ENCODE measurements around the gene GRB14. TPM values are rescaled to one million over a fixed set of nuclear protein-coding genes. Genes with fewer than 3 reads are reported as not detected.

Gene GRB14
- 10 to 100 TPM; 22.7 to 27.5 TPM for total RNA-seq

- intact Hi-C loops (cut with DNase I): no loop called here
- Histone ChIP-seq H3K9me3 (no peaks in the 10 kb centered on the region), H3K36me3 (replicated peaks in 1 of 2; ENCODE audit: insufficient read depth in 1 of 2, low read depth in 2 of 2) (no peaks in the 10 kb centered on the region), H3K27ac (peak within 1 kb of the TSS; percentile 70 to 95 (median 82)), H3K4me3 (peak within 1 kb of the TSS; percentile 49 to 92), H3K27me3 (no peaks in the 10 kb centered on the region), H3K4me1 (peaks cover 4% of the 10 kb centered on the region)
- 1 to 4% methylated on average over 6 to 67 of the region's 96 CpGs for WGBS, 2 donors
- DNase-seq (peak; percentile 76 to 89 (median 85)), ATAC-seq (peak; percentile 88)
- peak; percentile 39 to 69 (median 60) for TF ChIP-seq POLR2A (IDR thresholded peaks at IDR 0.05)
- peak in 5 of 7 experiments; percentile 11 to 59 (median 46) for TF ChIP-seq CTCF (IDR thresholded peaks at IDR 0.05)
Observed at GRCh38 chr2:164620873-164621763, at the start of gene GRB14. Gene GRB14, minus strand, starts transcription at chr2:164621482. Its CDS starts 173 bp downstream, at chr2:164621309.

GRCh38 chr2:164669291-164669690 is 48.0 kb upstream of the GRB14 start:
- no peak for DNase-seq
- Histone ChIP-seq H3K27ac (no peak overlapping the region), H3K4me1 (no peaks in the 10 kb centered on the region), H3K9me3 (no peaks in the 10 kb centered on the region), H3K4me3 (no peak overlapping the region), H3K36me3 (replicated peaks in 1 of 2; ENCODE audit: insufficient read depth in 1 of 2, low read depth in 2 of 2) (no peaks in the 10 kb centered on the region), H3K27me3 (no peaks in the 10 kb centered on the region)
- intact Hi-C loops (cut with DNase I): no loop called here
- TF ChIP-seq CTCF (IDR thresholded peaks at IDR 0.05) (no peak), POLR2A (IDR thresholded peaks at IDR 0.05) (no peak)
- ATAC-seq: no peak

- Histone ChIP-seq H3K4me1 (no peaks in the 10 kb centered on the region), H3K36me3 (replicated peaks in 1 of 2; ENCODE audit: insufficient read depth in 1 of 2, low read depth in 2 of 2) (no peaks in the 10 kb centered on the region), H3K4me3 (no peak overlapping the region), H3K9me3 (no peaks in the 10 kb centered on the region), H3K27ac (no peak overlapping the region), H3K27me3 (no peaks in the 10 kb centered on the region)
- WGBS, 2 donors: 85 to 100% methylated on average over 2 of the region's 2 CpGs
- no peak for DNase-seq
- ATAC-seq: no peak
- intact Hi-C loops (cut with DNase I): no loop called here
- TF ChIP-seq CTCF (IDR thresholded peaks at IDR 0.05): no peak
- no peak for TF ChIP-seq POLR2A (IDR thresholded peaks at IDR 0.05)
Observed at GRCh38 chr2:164667566-164667965, 46.3 kb upstream of the GRB14 start.

- no peak for DNase-seq
- H3K27me3 ChIP-seq: no peaks in the 10 kb centered on the region
- H3K4me1 ChIP-seq: no peaks in the 10 kb centered on the region
- no peak for ATAC-seq
- intact Hi-C loops (cut with DNase I): no loop called here
- no peak overlapping the region for H3K27ac ChIP-seq
- H3K36me3 ChIP-seq (replicated peaks in 1 of 2; ENCODE audit: insufficient read depth in 1 of 2, low read depth in 2 of 2): no peaks in the 10 kb centered on the region
- no peak for TF ChIP-seq POLR2A (IDR thresholded peaks at IDR 0.05)
- no peak for TF ChIP-seq CTCF (IDR thresholded peaks at IDR 0.05)
- H3K4me3 ChIP-seq: no peak overlapping the region
- H3K9me3 ChIP-seq: no peaks in the 10 kb centered on the region
Observed at GRCh38 chr2:164664070-164664469, 42.8 kb upstream of the GRB14 start.
